Calu3 (cell line): ENCODE results near the gene FBXO40. TPM values are rescaled to one million over a fixed set of nuclear protein-coding genes. Genes with fewer than 3 reads are reported as not detected.

Experiments used
- BruUV-seq: library from RNA; stranded (reverse); fragments of 400-500 nt; replicated peaks from 2 replicates; lab custom pipeline; 2021; lab: Mats Ljungman, UMichigan
- CTCF ChIA-PET: fragments of 300-600 bp; sonication (Branson Sonifier 250); formaldehyde crosslinking; loops from one replicate; lab custom pipeline; 2022; ENCODE audit warnings: antibody characterized with exemption; lab: Charles Lee
- DNase-seq: peaks from one replicate; pipeline ENCODE4 v3.0.0; 2022
- H3K27ac Mint-ChIP-seq: one replicate; pipeline ENCODE4 v1.8.0; 2022; ENCODE audit warnings: mixed read lengths; ENCODE audit not compliant: unreplicated experiment
- H3K27me3 Mint-ChIP-seq: one replicate; pipeline ENCODE4 v1.8.0; 2022; ENCODE audit warnings: mixed read lengths; ENCODE audit not compliant: unreplicated experiment
- H3K36me3 Mint-ChIP-seq: one replicate; pipeline ENCODE4 v1.8.0; 2022; ENCODE audit warnings: mild to moderate bottlenecking, moderate library complexity, mixed read lengths; ENCODE audit not compliant: insufficient read depth, unreplicated experiment
- H3K4me1 Mint-ChIP-seq: one replicate; pipeline ENCODE4 v1.8.0; 2022; ENCODE audit warnings: mild to moderate bottlenecking, low read depth, mixed read lengths; ENCODE audit not compliant: unreplicated experiment
- H3K4me3 Mint-ChIP-seq: one replicate; pipeline ENCODE4 v1.8.0; 2022; ENCODE audit warnings: mild to moderate bottlenecking, low read depth, moderate library complexity, mixed read lengths; ENCODE audit not compliant: unreplicated experiment
- H3K9me3 Mint-ChIP-seq: one replicate; pipeline ENCODE4 v1.8.0; 2022; ENCODE audit warnings: low read depth, mixed read lengths; ENCODE audit not compliant: unreplicated experiment
- CTCF ChIP-seq: fragments of 200-600 bp; IDR thresholded peaks from one replicate; pipeline ENCODE4 v1.8.0; 2022; ENCODE audit warnings: antibody characterized with exemption; ENCODE audit not compliant: unreplicated experiment
- intact Hi-C: fragments of 100-400 bp; cut with micrococcal nuclease; formaldehyde crosslinking; loops from one replicate; pipeline ENCODE4 v1.10.0; 2022; ENCODE audit not compliant: unreplicated experiment
- total RNA-seq: library from RNA; stranded (reverse); gene quantifications from 2 replicates; pipeline ENCODE4 v1.2.3, GENCODE V29; 2022

Gene FBXO40
- total RNA-seq, 1 experiment from 2014 or later = not detected

- no peaks in the 10 kb centered on the region for H3K9me3 Mint-ChIP-seq
- BruUV-seq = no TSS peak
- no peak overlapping the region for H3K4me3 Mint-ChIP-seq
- H3K27me3 Mint-ChIP-seq = peaks cover 27% of the 10 kb centered on the region
- no peaks in the 10 kb centered on the region for H3K4me1 Mint-ChIP-seq
- intact Hi-C loops = no loop called here
- no peaks in the 10 kb centered on the region for H3K36me3 Mint-ChIP-seq
- no peak for DNase-seq
- no peak for TF ChIP-seq CTCF
- H3K27ac Mint-ChIP-seq = no peak overlapping the region
- CTCF ChIA-PET = no interaction called here
Observed at GRCh38 chr3:121621491-121621890, 28.3 kb downstream of the FBXO40 start.

GRCh38 chr3:121624147-121624899 lies 31.1 kb downstream of the FBXO40 start:
- no peak for DNase-seq
- CTCF ChIA-PET = no interaction called here
- BruUV-seq = no TSS peak
- Mint-ChIP-seq H3K4me3 (no peak overlapping the region), H3K9me3 (no peaks in the 10 kb centered on the region), H3K27ac (no peak overlapping the region), H3K27me3 (peaks cover 36% of the 10 kb centered on the region), H3K4me1 (no peaks in the 10 kb centered on the region), H3K36me3 (no peaks in the 10 kb centered on the region)
- TF ChIP-seq CTCF = no peak
- intact Hi-C loops = no loop called here

GRCh38 chr3:121626495-121626894 lies 33.3 kb downstream of the FBXO40 start:
- Mint-ChIP-seq H3K27ac (no peak overlapping the region), H3K4me3 (no peak overlapping the region), H3K36me3 (no peaks in the 10 kb centered on the region), H3K9me3 (no peaks in the 10 kb centered on the region), H3K4me1 (no peaks in the 10 kb centered on the region), H3K27me3 (peaks cover 29% of the 10 kb centered on the region)
- CTCF ChIA-PET = no interaction called here
- no peak for TF ChIP-seq CTCF
- DNase-seq = no peak
- no TSS peak for BruUV-seq
- intact Hi-C loops = no loop called here

GRCh38 chr3:121627211-121627610 lies 34.0 kb downstream of the FBXO40 start:
- CTCF ChIA-PET = no interaction called here
- Mint-ChIP-seq H3K4me3 (no peak overlapping the region), H3K36me3 (no peaks in the 10 kb centered on the region), H3K4me1 (no peaks in the 10 kb centered on the region), H3K27ac (no peak overlapping the region), H3K9me3 (no peaks in the 10 kb centered on the region), H3K27me3 (peaks cover 22% of the 10 kb centered on the region)
- intact Hi-C loops = no loop called here
- no TSS peak for BruUV-seq
- no peak for TF ChIP-seq CTCF
- DNase-seq = no peak
